ENCODE data around the gene CALR. TPM values are rescaled to one million over a fixed set of nuclear protein-coding genes. Genes with fewer than 3 reads are reported as not detected.

The CALR gene
- total RNA-seq, 1 donor from 2014 or later, result 958 TPM

- DNase-seq (ENCODE audit: low read depth), result no peak
- no peaks in the 10 kb centered on the region for H3K36me3 ChIP-seq (ENCODE audit: control insufficient read depth, insufficient read depth, low read length)
- H3K27me3 ChIP-seq (ENCODE audit: control insufficient read depth, insufficient read depth, low read length), result peaks cover 17% of the 10 kb centered on the region
- H3K4me3 ChIP-seq (ENCODE audit: low read depth, low read length), result peak overlapping the region; percentile 22
- no peak for TF ChIP-seq CTCF (IDR thresholded peaks at IDR 0.05; ENCODE audit: insufficient read depth, low read length, poor library complexity, severe bottlenecking)
Observed at GRCh38 chr19:12983091-12983490, 44.7 kb downstream of the CALR start.

- TF ChIP-seq CTCF (IDR thresholded peaks at IDR 0.05; ENCODE audit: insufficient read depth, low read length, poor library complexity, severe bottlenecking), result peak; percentile 60
- DNase-seq (ENCODE audit: low read depth), result no peak
- peak overlapping the region; percentile 22 for H3K4me3 ChIP-seq (ENCODE audit: low read depth, low read length)
- no peaks in the 10 kb centered on the region for H3K36me3 ChIP-seq (ENCODE audit: control insufficient read depth, insufficient read depth, low read length)
- H3K27me3 ChIP-seq (ENCODE audit: control insufficient read depth, insufficient read depth, low read length), result peaks cover 21% of the 10 kb centered on the region
Observed at GRCh38 chr19:12983542-12984142, 45.2 kb downstream of the CALR start.

GRCh38 chr19:12984143-12984627 is 45.8 kb downstream of the CALR start:
- DNase-seq (ENCODE audit: low read depth), result no peak
- no peak for TF ChIP-seq CTCF (IDR thresholded peaks at IDR 0.05; ENCODE audit: insufficient read depth, low read length, poor library complexity, severe bottlenecking)
- Histone ChIP-seq H3K36me3 (ENCODE audit: control insufficient read depth, insufficient read depth, low read length) (no peaks in the 10 kb centered on the region), H3K27me3 (ENCODE audit: control insufficient read depth, insufficient read depth, low read length) (peaks cover 21% of the 10 kb centered on the region), H3K4me3 (ENCODE audit: low read depth, low read length) (no peak overlapping the region)

- no peaks in the 10 kb centered on the region for H3K36me3 ChIP-seq (ENCODE audit: control insufficient read depth, insufficient read depth, low read length)
- TF ChIP-seq CTCF (IDR thresholded peaks at IDR 0.05; ENCODE audit: insufficient read depth, low read length, poor library complexity, severe bottlenecking), result no peak
- no peak overlapping the region for H3K4me3 ChIP-seq (ENCODE audit: low read depth, low read length)
- no peak for DNase-seq (ENCODE audit: low read depth)
- peaks cover 21% of the 10 kb centered on the region for H3K27me3 ChIP-seq (ENCODE audit: control insufficient read depth, insufficient read depth, low read length)
Observed at GRCh38 chr19:12984683-12985048, 46.3 kb downstream of the CALR start.

- H3K27me3 ChIP-seq (ENCODE audit: control insufficient read depth, insufficient read depth, low read length), result peaks cover 23% of the 10 kb centered on the region
- H3K4me3 ChIP-seq (ENCODE audit: low read depth, low read length), result no peak overlapping the region
- no peaks in the 10 kb centered on the region for H3K36me3 ChIP-seq (ENCODE audit: control insufficient read depth, insufficient read depth, low read length)
- no peak for TF ChIP-seq CTCF (IDR thresholded peaks at IDR 0.05; ENCODE audit: insufficient read depth, low read length, poor library complexity, severe bottlenecking)
- DNase-seq (ENCODE audit: low read depth), result no peak
Observed at GRCh38 chr19:12985049-12985776, 46.8 kb downstream of the CALR start.
